ENCODE data around the gene ADAT1. TPM values are rescaled to one million over a fixed set of nuclear protein-coding genes. Genes with fewer than 3 reads are reported as not detected.

ADAT1 gene
- total RNA-seq, 2 experiments from 2014 or later = 50.7 to 56.0 TPM

Other genes starting within 250 kb of the ADAT1 start
- gene CFDP1, start 189.8 kb downstream of the ADAT1 start, total RNA-seq = 10 to 100 TPM; 35.1 to 36.2 TPM
- 10 to 100 TPM; 30.8 to 33.9 TPM for gene TMEM170A, start 158.6 kb downstream of the ADAT1 start, total RNA-seq
- not detected for gene CHST6, start 127.8 kb downstream of the ADAT1 start, total RNA-seq
- under 1 TPM in 1 of 2 experiments, not detected in 1; 0.10 TPM for gene CHST5, start 87.2 kb downstream of the ADAT1 start, total RNA-seq
- gene TMEM231, start 67.0 kb downstream of the ADAT1 start, total RNA-seq = 1 to 10 TPM; 1.9 to 2.0 TPM
- 10 to 100 TPM; 84.9 to 86.2 TPM for gene GABARAPL2, start 56.9 kb downstream of the ADAT1 start, total RNA-seq
- 100 to 1,000 TPM; 169 to 170 TPM for gene KARS1, start 24.4 kb upstream of the ADAT1 start, total RNA-seq
- 10 to 100 TPM; 92.7 to 96.2 TPM for gene TERF2IP, start 24.5 kb upstream of the ADAT1 start, total RNA-seq
- gene CPHXL2, start 53.7 kb upstream of the ADAT1 start, total RNA-seq = not detected
- gene DUXB, start 78.2 kb upstream of the ADAT1 start, total RNA-seq = not detected
- not detected for gene CPHXL, start 103.2 kb upstream of the ADAT1 start, total RNA-seq

Measured in activated CD4-positive, alpha-beta memory T cell treated with anti-CD3 and anti-CD28 coated beads, Interleukin-2, amount 10 ng/mL, durations not matched to agents 7 days and 5 days (primary cell).